ENCODE data around the gene PSAPL1.

Gene PSAPL1

DNA sequence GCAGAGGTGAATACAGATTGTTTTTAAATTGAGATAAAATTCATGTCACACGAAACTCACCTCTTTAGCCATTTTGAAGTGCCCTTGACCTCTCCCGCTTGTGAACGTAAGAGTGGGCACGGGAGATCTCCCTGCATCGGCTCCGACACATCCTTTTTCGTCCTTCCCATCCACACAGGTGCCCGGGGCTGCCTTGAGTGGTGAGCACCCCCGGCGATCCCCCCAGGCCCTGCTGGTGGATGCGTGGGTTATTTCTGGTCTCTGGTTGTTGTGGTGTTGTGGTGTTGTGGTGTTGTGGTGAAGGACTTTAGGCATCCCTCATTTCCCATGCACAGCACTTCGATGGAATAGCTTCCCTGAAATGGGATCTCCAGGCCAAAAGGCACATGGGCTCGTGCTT lies 46.1 kb downstream of the PSAPL1 start:
- no peak overlapping the region for H3K9ac ChIP-seq (ENCODE audit: low read depth, low read length)
- no peaks in the 10 kb centered on the region for H3K79me2 ChIP-seq (ENCODE audit: insufficient read depth, low read length)
- TF ChIP-seq EZH2 (IDR thresholded peaks at IDR 0.05; ENCODE audit: borderline replicate concordance, low read depth, low read length, severe bottlenecking), result no peak
- TF ChIP-seq, protein P1, sequence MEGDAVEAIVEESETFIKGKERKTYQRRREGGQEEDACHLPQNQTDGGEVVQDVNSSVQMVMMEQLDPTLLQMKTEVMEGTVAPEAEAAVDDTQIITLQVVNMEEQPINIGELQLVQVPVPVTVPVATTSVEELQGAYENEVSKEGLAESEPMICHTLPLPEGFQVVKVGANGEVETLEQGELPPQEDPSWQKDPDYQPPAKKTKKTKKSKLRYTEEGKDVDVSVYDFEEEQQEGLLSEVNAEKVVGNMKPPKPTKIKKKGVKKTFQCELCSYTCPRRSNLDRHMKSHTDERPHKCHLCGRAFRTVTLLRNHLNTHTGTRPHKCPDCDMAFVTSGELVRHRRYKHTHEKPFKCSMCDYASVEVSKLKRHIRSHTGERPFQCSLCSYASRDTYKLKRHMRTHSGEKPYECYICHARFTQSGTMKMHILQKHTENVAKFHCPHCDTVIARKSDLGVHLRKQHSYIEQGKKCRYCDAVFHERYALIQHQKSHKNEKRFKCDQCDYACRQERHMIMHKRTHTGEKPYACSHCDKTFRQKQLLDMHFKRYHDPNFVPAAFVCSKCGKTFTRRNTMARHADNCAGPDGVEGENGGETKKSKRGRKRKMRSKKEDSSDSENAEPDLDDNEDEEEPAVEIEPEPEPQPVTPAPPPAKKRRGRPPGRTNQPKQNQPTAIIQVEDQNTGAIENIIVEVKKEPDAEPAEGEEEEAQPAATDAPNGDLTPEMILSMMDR (IDR thresholded peaks at IDR 0.05; ENCODE audit: borderline replicate concordance, extremely low read depth, low read length, poor library complexity, severe bottlenecking), result no peak
- H3K27ac ChIP-seq (ENCODE audit: low read length), result no peak overlapping the region
- ATAC-seq (ENCODE audit: insufficient read depth, low read depth) (no peak), DNase-seq (no peak)
- H3K27me3 ChIP-seq (ENCODE audit: insufficient read depth, low read length, poor library complexity), result no peaks in the 10 kb centered on the region
- peaks cover 5% of the 10 kb centered on the region for H3K9me3 ChIP-seq (ENCODE audit: insufficient read depth, low read length, severe bottlenecking)
- no peaks in the 10 kb centered on the region for H3K4me1 ChIP-seq (ENCODE audit: insufficient read depth, low read length)
- H2AFZ ChIP-seq (ENCODE audit: low read depth, low read length), result no peak overlapping the region
- no peaks in the 10 kb centered on the region; the same call in 1 of the 2 replicates for H4K20me1 ChIP-seq (ENCODE audit: insufficient read depth, low read length)
- H3K4me3 ChIP-seq (ENCODE audit: low read depth in 1 of 2, low read length in 2 of 2), result no peak overlapping the region
- H3K36me3 ChIP-seq (ENCODE audit: insufficient read depth, low read length), result no peaks in the 10 kb centered on the region
- H3K4me2 ChIP-seq (ENCODE audit: insufficient read depth, low read length), result no peak overlapping the region

DNA sequence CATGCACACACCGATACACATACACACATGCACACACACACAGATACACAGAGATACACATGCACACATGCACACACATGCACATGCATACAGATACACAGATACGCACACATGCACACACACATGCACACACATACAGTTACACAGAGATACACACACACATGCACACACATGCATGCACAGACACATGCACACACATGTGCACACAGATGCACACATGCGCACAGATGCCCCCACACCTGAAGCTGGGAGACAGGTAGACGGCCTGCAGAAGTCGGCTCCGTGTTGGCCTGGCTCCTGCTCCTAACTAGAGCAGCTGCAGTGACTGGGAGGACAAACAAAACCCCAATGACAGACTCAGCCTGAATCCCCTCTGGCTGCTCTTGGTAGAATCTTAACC lies 46.8 kb downstream of the PSAPL1 start:
- TF ChIP-seq, protein P1 (IDR thresholded peaks at IDR 0.05; ENCODE audit: borderline replicate concordance, extremely low read depth, low read length, poor library complexity, severe bottlenecking), result no peak
- no peak for TF ChIP-seq EZH2 (IDR thresholded peaks at IDR 0.05; ENCODE audit: borderline replicate concordance, low read depth, low read length, severe bottlenecking)
- Histone ChIP-seq H3K27ac (ENCODE audit: low read length) (no peak overlapping the region), H3K9ac (ENCODE audit: low read depth, low read length) (no peak overlapping the region), H3K36me3 (ENCODE audit: insufficient read depth, low read length) (no peaks in the 10 kb centered on the region), H4K20me1 (ENCODE audit: insufficient read depth, low read length) (no peaks in the 10 kb centered on the region; the same call in 1 of the 2 replicates), H3K4me2 (ENCODE audit: insufficient read depth, low read length) (no peak overlapping the region), H2AFZ (ENCODE audit: low read depth, low read length) (no peak overlapping the region), H3K9me3 (ENCODE audit: insufficient read depth, low read length, severe bottlenecking) (peaks cover 5% of the 10 kb centered on the region), H3K4me1 (ENCODE audit: insufficient read depth, low read length) (no peaks in the 10 kb centered on the region), H3K27me3 (ENCODE audit: insufficient read depth, low read length, poor library complexity) (no peaks in the 10 kb centered on the region), H3K79me2 (ENCODE audit: insufficient read depth, low read length) (no peaks in the 10 kb centered on the region), H3K4me3 (ENCODE audit: low read depth in 1 of 2, low read length in 2 of 2) (no peak overlapping the region)
- DNase-seq (no peak), ATAC-seq (ENCODE audit: insufficient read depth, low read depth) (no peak)

DNA sequence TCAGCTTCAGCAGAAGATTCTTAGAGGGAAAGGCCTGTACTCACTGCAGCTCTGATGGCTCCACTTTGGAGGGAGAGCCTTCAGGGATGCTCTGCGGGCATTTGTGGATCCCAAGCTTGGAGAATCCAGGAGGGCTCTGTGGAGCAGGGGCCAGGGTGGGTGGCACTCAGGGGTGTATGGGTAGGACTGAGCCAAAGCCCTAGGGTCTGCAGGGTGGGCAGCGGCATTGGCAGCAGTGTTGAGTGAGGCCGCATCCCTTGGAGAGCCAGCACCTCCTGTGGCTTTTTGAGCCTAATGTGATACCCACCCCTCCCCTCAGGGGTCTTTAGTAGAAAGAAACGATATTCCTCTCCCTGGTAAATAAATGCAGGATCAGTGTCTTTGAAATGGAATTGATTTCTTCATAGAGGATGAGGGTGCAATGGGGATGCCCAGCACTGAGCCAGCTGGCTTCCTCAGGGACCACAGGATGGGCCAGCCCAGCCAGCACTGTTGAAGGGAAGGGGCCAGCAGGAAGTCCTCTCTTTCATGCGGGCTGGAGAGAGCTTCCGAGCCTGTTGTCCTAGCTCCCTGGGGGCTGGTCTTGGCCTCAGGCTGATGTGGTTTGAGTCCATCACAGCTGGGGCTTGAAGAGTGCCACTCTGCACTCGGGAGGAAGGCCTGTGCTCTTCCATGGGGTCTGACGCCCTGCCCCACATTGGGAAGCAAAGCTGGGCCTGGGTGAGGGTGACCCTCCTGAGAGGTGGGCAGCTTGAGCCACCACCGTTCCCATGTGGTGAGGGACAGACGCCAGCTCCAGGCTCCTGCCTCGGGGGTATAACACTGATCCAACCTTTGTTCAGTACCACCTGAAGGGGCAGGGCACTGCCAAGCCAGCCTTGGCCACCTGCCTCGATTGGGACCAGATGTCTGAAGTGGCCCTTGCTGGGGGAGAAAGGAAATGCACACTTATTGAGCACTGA lies 49.5 kb downstream of the PSAPL1 start:
- Histone ChIP-seq H2AFZ (ENCODE audit: low read depth, low read length) (no peak overlapping the region), H3K4me1 (ENCODE audit: insufficient read depth, low read length) (no peaks in the 10 kb centered on the region), H3K4me3 (ENCODE audit: low read depth in 1 of 2, low read length in 2 of 2) (no peak overlapping the region), H3K79me2 (ENCODE audit: insufficient read depth, low read length) (no peaks in the 10 kb centered on the region), H3K36me3 (ENCODE audit: insufficient read depth, low read length) (no peaks in the 10 kb centered on the region), H3K9me3 (ENCODE audit: insufficient read depth, low read length, severe bottlenecking) (peaks cover 5% of the 10 kb centered on the region), H3K9ac (ENCODE audit: low read depth, low read length) (no peak overlapping the region), H3K4me2 (ENCODE audit: insufficient read depth, low read length) (no peak overlapping the region), H4K20me1 (ENCODE audit: insufficient read depth, low read length) (no peaks in the 10 kb centered on the region; the same call in 1 of the 2 replicates), H3K27me3 (ENCODE audit: insufficient read depth, low read length, poor library complexity) (no peaks in the 10 kb centered on the region), H3K27ac (ENCODE audit: low read length) (no peak overlapping the region)
- ATAC-seq (ENCODE audit: insufficient read depth, low read depth), result no peak
- TF ChIP-seq, protein P1 (IDR thresholded peaks at IDR 0.05; ENCODE audit: borderline replicate concordance, extremely low read depth, low read length, poor library complexity, severe bottlenecking), result no peak
- no peak for TF ChIP-seq EZH2 (IDR thresholded peaks at IDR 0.05; ENCODE audit: borderline replicate concordance, low read depth, low read length, severe bottlenecking)
- DNase-seq, result no peak
